NCI-H748 treated with DMSO at 0.1 percent for 48 hours (cell line): ENCODE measurements around the gene LPCAT1.
"Not testable (repeated sequence)": the region's sequence is repeated elsewhere in the genome, so short reads cannot be mapped to it uniquely, and the experiment has no call there.

Experiments
- DNase-seq: peaks from one replicate; lab custom pipeline; 2025; lab: John Stamatoyannopoulos, UW

LPCAT1 gene

GRCh38 chr5:1509346-1510085 lies 14.2 kb downstream of the LPCAT1 start:
- DNase-seq, result no peak

GRCh38 chr5:1508659-1509290 lies 15.0 kb downstream of the LPCAT1 start:
- no peak for DNase-seq

- DNase-seq, result no peak
Measured at GRCh38 chr5:1507961-1508658, 15.7 kb downstream of the LPCAT1 start.

GRCh38 chr5:1507457-1507856 lies 16.3 kb downstream of the LPCAT1 start:
- DNase-seq, result no peak

- DNase-seq, result no peak
Measured at GRCh38 chr5:1507014-1507375, 16.8 kb downstream of the LPCAT1 start.

- no peak for DNase-seq
Measured at GRCh38 chr5:1506242-1507013, 17.3 kb downstream of the LPCAT1 start.

GRCh38 chr5:1505506-1506241 lies 18.1 kb downstream of the LPCAT1 start:
- no peak for DNase-seq

GRCh38 chr5:1505089-1505488 lies 18.7 kb downstream of the LPCAT1 start:
- not testable (repeated sequence) for DNase-seq

GRCh38 chr5:1504617-1505016 lies 19.1 kb downstream of the LPCAT1 start:
- DNase-seq, result no peak

- DNase-seq, result no peak
Measured at GRCh38 chr5:1504069-1504595, 19.6 kb downstream of the LPCAT1 start.

- DNase-seq, result no peak
Measured at GRCh38 chr5:1503241-1504068, 20.3 kb downstream of the LPCAT1 start.

GRCh38 chr5:1502737-1503120 lies 21.0 kb downstream of the LPCAT1 start:
- DNase-seq, result no peak

GRCh38 chr5:1502046-1502736 lies 21.6 kb downstream of the LPCAT1 start:
- DNase-seq, result no peak

- DNase-seq, result no peak
Measured at GRCh38 chr5:1501372-1502045, 22.3 kb downstream of the LPCAT1 start.

- DNase-seq, result no peak
Measured at GRCh38 chr5:1500411-1501091, 23.2 kb downstream of the LPCAT1 start.

- no peak for DNase-seq
Measured at GRCh38 chr5:1499851-1500250, 23.9 kb downstream of the LPCAT1 start.

GRCh38 chr5:1498623-1499416 lies 24.9 kb downstream of the LPCAT1 start:
- no peak for DNase-seq
